ENCODE results near the gene KDM2A.

DNA sequence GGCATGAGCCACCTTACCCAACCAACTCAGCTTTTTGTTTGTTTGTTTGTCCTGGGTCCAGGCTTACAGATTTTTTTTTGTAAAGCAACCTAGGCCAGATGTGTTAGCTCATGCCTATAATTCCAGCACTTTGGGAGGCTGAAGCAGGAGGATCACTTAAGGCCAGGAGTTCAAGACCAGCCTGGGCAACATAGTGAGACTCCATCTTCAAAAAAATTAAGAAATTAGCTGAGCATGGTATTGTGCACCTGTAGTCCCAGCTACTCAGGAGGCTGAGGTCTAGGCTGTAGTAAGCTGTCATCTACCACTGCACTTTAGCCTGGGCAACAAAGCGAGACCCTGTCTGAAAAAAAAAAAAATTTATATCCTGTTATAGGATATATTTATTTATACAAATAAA, 118.5 kb downstream of the KDM2A start:
- TF ChIP-seq, protein P1, sequence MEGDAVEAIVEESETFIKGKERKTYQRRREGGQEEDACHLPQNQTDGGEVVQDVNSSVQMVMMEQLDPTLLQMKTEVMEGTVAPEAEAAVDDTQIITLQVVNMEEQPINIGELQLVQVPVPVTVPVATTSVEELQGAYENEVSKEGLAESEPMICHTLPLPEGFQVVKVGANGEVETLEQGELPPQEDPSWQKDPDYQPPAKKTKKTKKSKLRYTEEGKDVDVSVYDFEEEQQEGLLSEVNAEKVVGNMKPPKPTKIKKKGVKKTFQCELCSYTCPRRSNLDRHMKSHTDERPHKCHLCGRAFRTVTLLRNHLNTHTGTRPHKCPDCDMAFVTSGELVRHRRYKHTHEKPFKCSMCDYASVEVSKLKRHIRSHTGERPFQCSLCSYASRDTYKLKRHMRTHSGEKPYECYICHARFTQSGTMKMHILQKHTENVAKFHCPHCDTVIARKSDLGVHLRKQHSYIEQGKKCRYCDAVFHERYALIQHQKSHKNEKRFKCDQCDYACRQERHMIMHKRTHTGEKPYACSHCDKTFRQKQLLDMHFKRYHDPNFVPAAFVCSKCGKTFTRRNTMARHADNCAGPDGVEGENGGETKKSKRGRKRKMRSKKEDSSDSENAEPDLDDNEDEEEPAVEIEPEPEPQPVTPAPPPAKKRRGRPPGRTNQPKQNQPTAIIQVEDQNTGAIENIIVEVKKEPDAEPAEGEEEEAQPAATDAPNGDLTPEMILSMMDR (IDR thresholded peaks at IDR 0.05 in 4 of 5, conservative IDR thresholded peaks at IDR 0.05 in 1 of 5) = no peak
- no peak for TF ChIP-seq POLR2A (IDR thresholded peaks at IDR 0.05)

Data from gastrocnemius medialis (tissue), 4 donors.